ENCODE results near the gene PDCD2.

PDCD2 gene

GRCh38 chr6:170554013-170554795 is 30.2 kb downstream of the PDCD2 start, which contains the start of gene TBP:
TSS of gene TBP (plus strand) at chr6:170554369. CDS start at chr6:170557030, 2,661 bp downstream.
- CTCF ChIA-PET = no interaction called here
- TF ChIP-seq ELF4 (IDR thresholded peaks at IDR 0.05) (peak; percentile 90), FOXK2 (IDR thresholded peaks at IDR 0.05) (peak; percentile 75; the same call in 1 of the 2 replicates), ZNF384 (IDR thresholded peaks at IDR 0.05) (no peak), BHLHE40 (IDR thresholded peaks at IDR 0.05; ENCODE audit: borderline replicate concordance) (no peak)
- DNase-seq (ENCODE audit: extremely low spot score) = peak; percentile 98
- POLR2A ChIA-PET = interaction anchor here (0.7 to 1.9 kb wide), 8 partner anchors 8 to 802 kb away, joined by 3 to 17 read pairs (median 3); partner anchors contain the start of gene PDCD2

GRCh38 chr6:170553534-170554012 is 30.9 kb downstream of the PDCD2 start:
- no peak for TF ChIP-seq BHLHE40 (IDR thresholded peaks at IDR 0.05; ENCODE audit: borderline replicate concordance)
- no peak for TF ChIP-seq SP1 (IDR thresholded peaks at IDR 0.05)
- TF ChIP-seq SUZ12 (IDR thresholded peaks at IDR 0.05) = no peak
- no peak for TF ChIP-seq ARNT (IDR thresholded peaks at IDR 0.05)
- peak; percentile 96 for TF ChIP-seq PKNOX1 (IDR thresholded peaks at IDR 0.05)
- TF ChIP-seq FOXA1 (IDR thresholded peaks at IDR 0.05) = no peak
- TF ChIP-seq FOXK2 (IDR thresholded peaks at IDR 0.05) = no peak
- peak; percentile 51 for TF ChIP-seq L3MBTL2 (conservative IDR thresholded peaks at IDR 0.05)
- ChIA-PET POLR2A (interaction anchor here (0.7 to 2.6 kb wide), 10 partner anchors 9 to 802 kb away, joined by 3 to 17 read pairs (median 3); partner anchors contain the start of genes DYNLT2, ERMARD and PDCD2), CTCF (no interaction called here)
- DNase-seq (ENCODE audit: extremely low spot score) = peak; percentile 26

- TF ChIP-seq ELF4 (IDR thresholded peaks at IDR 0.05) (peak; percentile 86), ZNF384 (IDR thresholded peaks at IDR 0.05) (no peak), PKNOX1 (IDR thresholded peaks at IDR 0.05) (no peak), NFRKB (IDR thresholded peaks at IDR 0.05) (peak; percentile 58; the same call in 1 of the 2 replicates)
- DNase-seq (ENCODE audit: extremely low spot score) = peak; percentile 90
- CTCF ChIA-PET = interaction anchor here (0.5 kb wide), 1 partner anchor 130 kb away, joined by 5 read pairs; no protein-coding TSS in a partner anchor
- POLR2A ChIA-PET = interaction anchor here (0.7 to 2.6 kb wide), 10 partner anchors 10 to 810 kb away, joined by 3 to 17 read pairs (median 3); partner anchors contain the start of genes DYNLT2, ERMARD and PDCD2
These were observed 31.5 kb downstream of the PDCD2 start, which contains the start of gene PSMB1 for GRCh38 chr6:170552765-170553533. TSS of gene PSMB1 (minus strand) at chr6:170553307. CDS start at chr6:170553242, 65 bp downstream.

GRCh38 chr6:170545405-170545804 is 39.0 kb downstream of the PDCD2 start:
- DNase-seq (ENCODE audit: extremely low spot score) = no peak
- TF ChIP-seq BHLHE40 (IDR thresholded peaks at IDR 0.05; ENCODE audit: borderline replicate concordance) (no peak), NFRKB (IDR thresholded peaks at IDR 0.05) (no peak), ZNF384 (IDR thresholded peaks at IDR 0.05) (no peak), SP1 (IDR thresholded peaks at IDR 0.05) (no peak), CTBP1 (IDR thresholded peaks at IDR 0.05; ENCODE audit: borderline replicate concordance) (no peak), PKNOX1 (IDR thresholded peaks at IDR 0.05) (no peak), ELF4 (IDR thresholded peaks at IDR 0.05) (no peak), TARDBP (IDR thresholded peaks at IDR 0.05) (no peak), FOXM1 (IDR thresholded peaks at IDR 0.05; ENCODE audit: borderline replicate concordance) (no peak), FOXA1 (IDR thresholded peaks at IDR 0.05) (no peak), FOXK2 (IDR thresholded peaks at IDR 0.05) (no peak), L3MBTL2 (conservative IDR thresholded peaks at IDR 0.05) (no peak), ARNT (IDR thresholded peaks at IDR 0.05) (no peak)
- CTCF ChIA-PET = no interaction called here
- POLR2A ChIA-PET = no interaction called here

- CTCF ChIA-PET = interaction anchor here (1.0 kb wide), 1 partner anchor 710 kb away, joined by 3 read pairs; no protein-coding TSS in a partner anchor
These were observed 42.3 kb downstream of the PDCD2 start for GRCh38 chr6:170542031-170542719.

More at GRCh38 chr6:170542031-170542719, 42.3 kb downstream of the PDCD2 start:
- POLR2A ChIA-PET = interaction anchor here (0.8 to 1.6 kb wide), 2 partner anchors 10 to 12 kb away, joined by 3 to 10 read pairs; partner anchors contain the start of genes PSMB1 and TBP
- DNase-seq (ENCODE audit: extremely low spot score) = no peak
- no peak for TF ChIP-seq SP1 (IDR thresholded peaks at IDR 0.05)
- TF ChIP-seq LEF1 (IDR thresholded peaks at IDR 0.05; ENCODE audit: borderline replicate concordance) = no peak
- TF ChIP-seq BHLHE40 (IDR thresholded peaks at IDR 0.05; ENCODE audit: borderline replicate concordance) = no peak
- no peak for TF ChIP-seq FOXA1 (IDR thresholded peaks at IDR 0.05)
- TF ChIP-seq HDGF (IDR thresholded peaks at IDR 0.05; ENCODE audit: borderline replicate concordance) = no peak
- no peak for TF ChIP-seq TARDBP (IDR thresholded peaks at IDR 0.05)
- no peak for TF ChIP-seq FOXK2 (IDR thresholded peaks at IDR 0.05)
- no peak for TF ChIP-seq FOXM1 (IDR thresholded peaks at IDR 0.05; ENCODE audit: borderline replicate concordance)
- TF ChIP-seq ARNT (IDR thresholded peaks at IDR 0.05) = no peak
- no peak for TF ChIP-seq CTBP1 (IDR thresholded peaks at IDR 0.05; ENCODE audit: borderline replicate concordance)
- no peak for TF ChIP-seq SUZ12 (IDR thresholded peaks at IDR 0.05)

Data from HEK293T (cell line).